NCI-H1436 treated with DMSO at 0.1 percent for 48 hours (cell line): ENCODE measurements around the gene DLGAP5.

ENCODE experiments used
- DNase-seq: peaks from one replicate; lab custom pipeline; 2025; lab: John Stamatoyannopoulos, UW

DLGAP5 gene

GRCh38 chr14:55129428-55130195, 61.8 kb downstream of the DLGAP5 start:
- no peak for DNase-seq

- no peak for DNase-seq
Observed at GRCh38 chr14:55129086-55129427, 62.3 kb downstream of the DLGAP5 start, which contains the start of gene LGALS3. TSS of gene LGALS3 (plus strand) at chr14:55129252. CDS start at chr14:55137374, 8,122 bp downstream.

- DNase-seq = no peak
Observed at GRCh38 chr14:55128386-55129085, 62.8 kb downstream of the DLGAP5 start.

GRCh38 chr14:55127460-55127951, 63.9 kb downstream of the DLGAP5 start:
- no peak for DNase-seq

- no peak for DNase-seq
Observed at GRCh38 chr14:55126932-55127459, 64.4 kb downstream of the DLGAP5 start.

GRCh38 chr14:55126034-55126433, 65.4 kb downstream of the DLGAP5 start:
- no peak for DNase-seq

- no peak for DNase-seq
Observed at GRCh38 chr14:55125403-55125802, 66.0 kb downstream of the DLGAP5 start.

GRCh38 chr14:55124774-55125386, 66.5 kb downstream of the DLGAP5 start:
- DNase-seq = no peak

- DNase-seq = no peak
Observed at GRCh38 chr14:55123852-55124639, 67.3 kb downstream of the DLGAP5 start.

GRCh38 chr14:55123101-55123500, 68.3 kb downstream of the DLGAP5 start:
- DNase-seq = no peak

GRCh38 chr14:55122440-55122986, 68.9 kb downstream of the DLGAP5 start:
- DNase-seq = no peak

- DNase-seq = no peak
Observed at GRCh38 chr14:55121628-55122439, 69.6 kb downstream of the DLGAP5 start.

- no peak for DNase-seq
Observed at GRCh38 chr14:55120571-55121495, 70.6 kb downstream of the DLGAP5 start.

- DNase-seq = no peak
Observed at GRCh38 chr14:55118761-55119160, 72.6 kb downstream of the DLGAP5 start.

GRCh38 chr14:55117803-55118441, 73.5 kb downstream of the DLGAP5 start:
- DNase-seq = no peak

GRCh38 chr14:55116246-55117030, 74.9 kb downstream of the DLGAP5 start:
- no peak for DNase-seq

GRCh38 chr14:55115861-55116245, 75.5 kb downstream of the DLGAP5 start:
- no peak for DNase-seq

GRCh38 chr14:55115460-55115859, 75.9 kb downstream of the DLGAP5 start:
- DNase-seq = no peak
